Smooth muscle cell (in vitro differentiated cells): ENCODE measurements around the gene RBM42. TPM values are rescaled to one million over a fixed set of nuclear protein-coding genes. Genes with fewer than 3 reads are reported as not detected.

Experiments
- DNase-seq: peaks from one replicate; lab custom pipeline; 2025; ENCODE audit not compliant: unreplicated experiment; lab: John Stamatoyannopoulos, UW
- H2AFZ ChIP-seq: fragments of 200-600 bp; sonication (generic); 2 replicates; pipeline ENCODE4 v1.6.0; 2016; ENCODE audit warnings: antibody characterized with exemption, low read depth, mild to moderate bottlenecking
- H3F3A ChIP-seq: fragments of 200-600 bp; sonication (generic); 2 replicates; pipeline ENCODE4 v1.6.0; 2017; ENCODE audit warnings: antibody characterized with exemption, low read depth
- H3K27ac ChIP-seq: fragments of 200-600 bp; sonication (generic); 2 replicates; pipeline ENCODE4 v1.5.1; 2016; ENCODE audit warnings: low read depth, mild to moderate bottlenecking
- H3K27me3 ChIP-seq: fragments of 200-600 bp; sonication (generic); 2 replicates; pipeline ENCODE4 v1.6.1; 2016; ENCODE audit warnings: low read depth, mild to moderate bottlenecking
- H3K36me3 ChIP-seq: fragments of 200-600 bp; sonication (generic); 2 replicates; pipeline ENCODE4 v1.5.1; 2016; ENCODE audit warnings: low read depth
- H3K4me1 ChIP-seq: fragments of 200-600 bp; sonication (generic); 2 replicates; pipeline ENCODE4 v1.5.1; 2016; ENCODE audit warnings: low read depth
- H3K4me2 ChIP-seq: fragments of 200-600 bp; sonication (generic); 2 replicates; pipeline ENCODE4 v1.6.0; 2016; ENCODE audit warnings: mild to moderate bottlenecking
- H3K4me3 ChIP-seq: fragments of 200-600 bp; sonication (generic); 2 replicates; pipeline ENCODE4 v1.5.1; 2016; ENCODE audit warnings: mild to moderate bottlenecking
- H3K79me2 ChIP-seq: fragments of 200-600 bp; sonication (generic); 2 replicates; pipeline ENCODE4 v1.6.0; 2016; ENCODE audit warnings: low read depth, mild to moderate bottlenecking
- H3K9ac ChIP-seq: fragments of 200-600 bp; sonication (generic); 2 replicates; pipeline ENCODE4 v1.6.0; 2016; ENCODE audit warnings: low read depth
- H3K9me3 ChIP-seq: fragments of 200-600 bp; sonication (generic); replicated peaks from 2 replicates; pipeline ENCODE4 v1.5.1; 2016; ENCODE audit warnings: low read depth
- H4K20me1 ChIP-seq: fragments of 200-600 bp; sonication (generic); 2 replicates; pipeline ENCODE4 v1.6.0; 2016; ENCODE audit warnings: low read depth
- WGBS: methylation state at CpG from one replicate; pipeline ENCODE4 v1.1.7; 2016; ENCODE audit warnings: low lambda C conversion rate; 5-methylcytosine and 5-hydroxymethylcytosine counted together
- polyA plus RNA-seq: library from polyadenylated mRNA; unstranded; fragments of >200 nt; fragmentation: Nextera tagmentation; extraction: Ambion mirVana; gene quantifications from 2 replicates; pipeline ENCODE4 v1.2.1, GENCODE V29; 2016
- total RNA-seq: library from RNA; depleted of rRNA; stranded (reverse); fragments of >200 nt; gene quantifications from 2 replicates; pipeline ENCODE4 v1.2.3, GENCODE V29; 2014
- TF ChIP-seq, protein P1 (sequence below): fragments of 200-600 bp; sonication (generic); IDR thresholded peaks from 2 replicates; pipeline ENCODE4 v1.5.1; 2017; ENCODE audit warnings: borderline replicate concordance, mild to moderate bottlenecking, antibody characterized with exemption; ENCODE audit not compliant: insufficient read depth, poor library complexity, severe bottlenecking

The RBM42 gene
- total and polyA plus RNA-seq, 2 experiments from 2014 or later: 42.4 to 143 TPM

DNA sequence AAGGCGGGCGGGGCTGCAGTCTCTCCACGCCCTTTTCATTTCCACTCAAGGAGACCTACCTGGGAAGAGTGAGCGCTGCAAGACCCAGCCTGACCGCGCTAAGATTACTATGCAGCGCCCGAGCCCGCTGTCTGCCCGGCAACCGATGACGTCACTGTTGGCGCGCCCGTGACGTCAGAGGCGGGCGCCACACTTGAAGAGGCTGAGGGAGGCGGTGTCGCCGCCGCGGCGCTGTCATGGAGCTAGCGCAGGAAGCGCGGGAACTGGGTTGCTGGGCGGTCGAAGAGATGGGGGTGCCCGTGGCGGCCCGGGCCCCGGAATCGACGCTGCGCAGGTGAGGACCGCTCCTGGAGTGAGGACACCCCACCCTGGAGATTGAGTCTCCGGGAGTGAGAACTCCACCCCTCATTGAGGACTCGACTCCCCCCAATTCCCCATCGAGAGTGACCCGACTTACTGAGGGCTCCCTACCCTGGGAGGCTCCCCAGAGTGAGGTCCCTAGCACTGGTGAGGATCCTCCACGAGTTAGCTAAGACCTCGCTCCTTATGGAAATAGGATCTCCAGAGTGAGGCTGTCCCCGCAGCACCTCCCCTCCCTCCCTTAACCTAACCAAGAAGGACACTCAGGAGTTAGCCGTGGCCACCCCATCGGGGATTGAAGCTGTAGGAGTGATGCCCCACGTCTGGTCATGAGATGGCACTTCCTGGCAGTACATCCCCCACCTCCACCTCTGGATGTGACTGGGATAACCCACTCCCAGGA is 16.1 kb upstream of the RBM42 start, which contains the start of gene HAUS5:
HAUS5 (plus strand) TSS at position 177 of the 763 bp plus-strand sequence; CDS start at position 237, 60 bp downstream.
- Histone ChIP-seq H3K4me3 (peak within 1 kb of the TSS; percentile 64), H3K4me1 (peaks cover 4% of the 10 kb centered on the region), H3F3A (no peaks in the 10 kb centered on the region), H3K9ac (peak within 1 kb of the TSS; percentile 77), H3K27me3 (no peaks in the 10 kb centered on the region), H3K27ac (no peak within 1 kb of the TSS), H3K4me2 (peak within 1 kb of the TSS; percentile 94), H3K9me3 (no peaks in the 10 kb centered on the region), H3K36me3 (no peaks in the 10 kb centered on the region), H3K79me2 (no peaks in the 10 kb centered on the region), H4K20me1 (no peaks in the 10 kb centered on the region), H2AFZ (peak within 1 kb of the TSS; percentile 90)
- TF ChIP-seq, protein P1, sequence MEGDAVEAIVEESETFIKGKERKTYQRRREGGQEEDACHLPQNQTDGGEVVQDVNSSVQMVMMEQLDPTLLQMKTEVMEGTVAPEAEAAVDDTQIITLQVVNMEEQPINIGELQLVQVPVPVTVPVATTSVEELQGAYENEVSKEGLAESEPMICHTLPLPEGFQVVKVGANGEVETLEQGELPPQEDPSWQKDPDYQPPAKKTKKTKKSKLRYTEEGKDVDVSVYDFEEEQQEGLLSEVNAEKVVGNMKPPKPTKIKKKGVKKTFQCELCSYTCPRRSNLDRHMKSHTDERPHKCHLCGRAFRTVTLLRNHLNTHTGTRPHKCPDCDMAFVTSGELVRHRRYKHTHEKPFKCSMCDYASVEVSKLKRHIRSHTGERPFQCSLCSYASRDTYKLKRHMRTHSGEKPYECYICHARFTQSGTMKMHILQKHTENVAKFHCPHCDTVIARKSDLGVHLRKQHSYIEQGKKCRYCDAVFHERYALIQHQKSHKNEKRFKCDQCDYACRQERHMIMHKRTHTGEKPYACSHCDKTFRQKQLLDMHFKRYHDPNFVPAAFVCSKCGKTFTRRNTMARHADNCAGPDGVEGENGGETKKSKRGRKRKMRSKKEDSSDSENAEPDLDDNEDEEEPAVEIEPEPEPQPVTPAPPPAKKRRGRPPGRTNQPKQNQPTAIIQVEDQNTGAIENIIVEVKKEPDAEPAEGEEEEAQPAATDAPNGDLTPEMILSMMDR: no peak
- peak; percentile 84 for DNase-seq
- under 1% methylated on average over 46 of the region's 47 CpGs for WGBS

DNA sequence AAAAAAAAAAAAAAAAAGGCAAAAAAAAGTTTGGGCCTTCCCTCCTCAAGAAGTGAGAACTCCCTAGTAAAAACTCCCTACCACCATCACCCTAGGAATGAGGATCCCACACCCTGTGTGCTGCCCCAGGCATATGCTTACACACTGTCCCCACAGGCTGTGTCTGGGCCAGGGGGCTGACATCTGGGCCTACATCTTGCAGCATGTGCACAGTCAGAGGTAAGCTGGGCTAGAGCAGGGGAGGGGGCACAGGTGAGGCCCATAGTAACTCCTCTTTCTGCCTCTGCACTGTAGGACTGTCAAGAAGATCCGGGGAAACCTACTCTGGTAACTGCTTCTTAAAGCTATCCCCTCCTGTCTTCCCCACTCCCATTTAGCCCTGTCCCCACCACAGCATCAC is 15.3 kb upstream of the RBM42 start:
- Histone ChIP-seq H3F3A (no peaks in the 10 kb centered on the region), H3K4me3 (no peak overlapping the region)
- WGBS: 100% methylated on average over 1 of the region's 1 CpG

DNA sequence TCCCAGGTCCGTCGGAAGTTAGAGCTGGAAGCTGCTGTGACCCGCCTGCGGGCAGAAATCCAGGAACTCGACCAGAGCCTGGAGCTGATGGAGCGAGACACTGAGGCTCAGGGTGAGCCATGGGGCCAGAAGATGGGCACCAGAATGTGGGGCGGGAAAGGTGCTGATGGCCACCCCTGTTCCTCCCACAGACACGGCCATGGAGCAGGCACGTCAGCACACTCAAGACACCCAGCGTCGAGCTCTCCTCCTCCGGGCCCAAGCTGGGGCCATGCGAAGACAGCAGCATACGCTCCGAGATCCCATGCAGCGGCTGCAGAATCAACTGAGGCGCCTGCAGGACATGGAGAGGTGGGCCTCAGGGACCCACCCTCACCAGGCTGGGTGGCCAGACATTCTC is 13.8 kb upstream of the RBM42 start:
- Histone ChIP-seq H3K27me3 (no peaks in the 10 kb centered on the region), H3F3A (no peaks in the 10 kb centered on the region), H3K4me3 (no peak overlapping the region), H3K4me2 (no peak overlapping the region), H3K79me2 (no peaks in the 10 kb centered on the region), H4K20me1 (no peaks in the 10 kb centered on the region), H3K36me3 (no peaks in the 10 kb centered on the region), H2AFZ (no peak overlapping the region), H3K9ac (no peak overlapping the region), H3K27ac (no peak overlapping the region), H3K4me1 (peaks cover 4% of the 10 kb centered on the region), H3K9me3 (no peaks in the 10 kb centered on the region)
- TF ChIP-seq, protein P1: no peak
- WGBS: 98% methylated on average over 17 of the region's 17 CpGs
- DNase-seq: no peak

More for the DNA sequence above, 15.3 kb upstream of the RBM42 start:
- Histone ChIP-seq H3K9ac (no peak overlapping the region), H3K27me3 (no peaks in the 10 kb centered on the region), H3K4me1 (peaks cover 4% of the 10 kb centered on the region), H3K27ac (no peak overlapping the region), H2AFZ (no peak overlapping the region), H3K9me3 (no peaks in the 10 kb centered on the region), H4K20me1 (no peaks in the 10 kb centered on the region), H3K79me2 (no peaks in the 10 kb centered on the region), H3K36me3 (no peaks in the 10 kb centered on the region), H3K4me2 (peak overlapping the region; percentile 94)
- TF ChIP-seq, protein P1: no peak
- DNase-seq: no peak

DNA sequence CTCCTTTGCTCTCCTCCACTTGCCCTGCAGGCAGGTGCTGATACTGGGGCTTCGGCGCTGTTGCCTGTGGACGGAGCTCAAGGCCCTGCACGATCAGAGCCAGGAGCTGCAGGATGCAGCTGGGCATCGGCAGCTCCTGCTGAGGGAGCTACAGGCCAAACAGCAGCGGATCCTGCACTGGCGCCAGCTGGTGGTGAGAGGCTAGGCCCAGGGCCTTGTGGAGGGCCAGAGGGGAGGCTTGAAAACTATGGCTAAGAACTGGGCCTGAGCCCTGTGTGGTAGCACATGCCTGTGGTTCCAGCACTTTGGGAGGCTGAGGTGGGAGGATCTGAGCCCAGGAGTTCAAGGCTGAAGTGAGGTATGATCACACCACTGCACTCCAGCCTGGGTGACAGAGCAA is 10.0 kb upstream of the RBM42 start:
- Histone ChIP-seq H3K4me1 (no peaks in the 10 kb centered on the region), H3K9me3 (no peaks in the 10 kb centered on the region), H3K4me2 (no peak overlapping the region), H4K20me1 (no peaks in the 10 kb centered on the region), H3K9ac (no peak overlapping the region), H3K27ac (no peak overlapping the region), H3K27me3 (no peaks in the 10 kb centered on the region), H3K79me2 (no peaks in the 10 kb centered on the region), H3K4me3 (no peak overlapping the region), H3K36me3 (no peaks in the 10 kb centered on the region), H2AFZ (no peak overlapping the region), H3F3A (no peaks in the 10 kb centered on the region)
- WGBS: 93% methylated on average over 7 of the region's 7 CpGs
- TF ChIP-seq, protein P1: no peak
- DNase-seq: no peak
